Breast epithelium (tissue), 4 donors: ENCODE data around the gene MKI67. TPM values are rescaled to one million over a fixed set of nuclear protein-coding genes. Genes with fewer than 3 reads are reported as not detected.

Source experiments
- DNase-seq, 2 donors: peaks; one replicate each; pipeline ENCODE4 v3.0.0-alpha.2; 2019; ENCODE audit warnings: low spot score in 2 of 2
- H3K27ac ChIP-seq, 2 donors: fragments of 200-600 bp; sonication (generic) in 1 of 2; one replicate each; pipeline ENCODE4 v1.5.1; 2016 to 2019; ENCODE audit warnings: mild to moderate bottlenecking in 1 of 2
- H3K27me3 ChIP-seq, 2 donors: fragments of 200-600 bp; sonication (generic) in 1 of 2; one replicate each; pipeline versions ENCODE4 v1.5.1 to v1.6.0; 2017 to 2019; ENCODE audit warnings: control low read depth in 1 of 2, mild to moderate bottlenecking in 1 of 2
- H3K36me3 ChIP-seq: fragments of 200-600 bp; one replicate; pipeline ENCODE4 v1.5.1; 2019
- H3K4me1 ChIP-seq, 2 donors: fragments of 200-600 bp; sonication (generic); one replicate each; pipeline ENCODE4 v1.5.1; 2016 to 2019; ENCODE audit warnings: control low read depth in 1 of 2
- H3K4me3 ChIP-seq, 3 donors: fragments of 200-600 bp; sonication (generic); 1 replicate in 2 of 3; 2 replicates in 1 of 3; pipeline ENCODE4 v1.5.1; 2016 to 2019; ENCODE audit warnings: mild to moderate bottlenecking in 3 of 3, moderate library complexity in 2 of 3
- H3K9me3 ChIP-seq, 2 donors: fragments of 200-600 bp; sonication (generic) in 1 of 2; one replicate each; pipeline ENCODE4 v1.5.1; 2016 to 2019; ENCODE audit warnings: control low read depth in 1 of 2
- CTCF ChIP-seq, 3 donors: fragments of 450-650 bp; IDR thresholded peaks; one replicate each; pipeline ENCODE4 v1.5.1; 2016 to 2017; ENCODE audit warnings: antibody characterized with exemption in 3 of 3, mild to moderate bottlenecking in 3 of 3, moderate library complexity in 3 of 3
- POLR2A ChIP-seq: fragments of 450-650 bp; IDR thresholded peaks from one replicate; pipeline ENCODE4 v1.6.1; 2016; ENCODE audit warnings: antibody characterized with exemption, mild to moderate bottlenecking, moderate library complexity
- POLR2AphosphoS5 ChIP-seq, 3 donors: sonication (generic); formaldehyde crosslinking; IDR thresholded peaks; one replicate each; pipeline ENCODE4 v1.6.1; 2017; ENCODE audit warnings: antibody characterized with exemption in 3 of 3
- intact Hi-C: fragments of 100-400 bp; cut with DNase I; formaldehyde crosslinking; loops from one replicate; pipeline ENCODE4 v1.15.1; 2023; ENCODE audit warnings: low total_unique reads
- total RNA-seq, 3 donors: library from RNA; depleted of rRNA; stranded (reverse); fragments of >200 nt; gene quantifications; one replicate each; pipeline ENCODE4 v1.1.0, GENCODE V29; 2016

Gene MKI67
- total RNA-seq, 3 donors from 2014 or later, result 0.29 to 6.4 (median 0.33) TPM

- intact Hi-C loops, result no loop called here
- Histone ChIP-seq H3K4me1 (peaks cover 0 to 8% of the 10 kb centered on the region in 2 donors), H3K4me3 (no peak overlapping the region), H3K27ac (peak overlapping the region; percentile 57 to 71), H3K27me3 (no peaks in the 10 kb centered on the region), H3K9me3 (no peaks in the 10 kb centered on the region), H3K36me3 (no peaks in the 10 kb centered on the region)
- no peak for DNase-seq
- no peak for TF ChIP-seq POLR2AphosphoS5 (IDR thresholded peaks at IDR 0.05)
- TF ChIP-seq POLR2A, result no peak
- no peak for TF ChIP-seq CTCF (IDR thresholded peaks at IDR 0.05)
These were observed 69.7 kb downstream of the MKI67 start for GRCh38 chr10:128056303-128057050.

- TF ChIP-seq CTCF (IDR thresholded peaks at IDR 0.05), result no peak
- TF ChIP-seq POLR2AphosphoS5 (IDR thresholded peaks at IDR 0.05), result no peak
- no peak for TF ChIP-seq POLR2A
- Histone ChIP-seq H3K4me1 (peaks cover 8% of the 10 kb centered on the region in 2 donors), H3K9me3 (no peaks in the 10 kb centered on the region), H3K36me3 (no peaks in the 10 kb centered on the region), H3K27ac (peak overlapping the region in 1 of 2 donors; percentile 48), H3K27me3 (no peaks in the 10 kb centered on the region), H3K4me3 (no peak overlapping the region)
- intact Hi-C loops, result no loop called here
- DNase-seq, result no peak
These were observed 71.0 kb downstream of the MKI67 start for GRCh38 chr10:128055061-128055868.

- Histone ChIP-seq H3K27ac (peak overlapping the region in 1 of 2 donors; percentile 48), H3K4me1 (peaks cover 8% of the 10 kb centered on the region in 2 donors), H3K4me3 (no peak overlapping the region), H3K27me3 (no peaks in the 10 kb centered on the region), H3K36me3 (no peaks in the 10 kb centered on the region), H3K9me3 (no peaks in the 10 kb centered on the region)
- DNase-seq, result no peak
- TF ChIP-seq POLR2AphosphoS5 (IDR thresholded peaks at IDR 0.05) (no peak), POLR2A (no peak), CTCF (IDR thresholded peaks at IDR 0.05) (no peak)
- intact Hi-C loops, result no loop called here
These were observed 71.9 kb downstream of the MKI67 start for GRCh38 chr10:128054163-128054970.

GRCh38 chr10:128053356-128053755 lies 72.9 kb downstream of the MKI67 start:
- TF ChIP-seq CTCF (IDR thresholded peaks at IDR 0.05) (no peak), POLR2A (no peak), POLR2AphosphoS5 (IDR thresholded peaks at IDR 0.05) (no peak)
- H3K4me1 ChIP-seq, result peaks cover 8% of the 10 kb centered on the region in 2 donors
- H3K27ac ChIP-seq, result no peak overlapping the region
- H3K9me3 ChIP-seq, result no peaks in the 10 kb centered on the region
- no peaks in the 10 kb centered on the region for H3K27me3 ChIP-seq
- H3K36me3 ChIP-seq, result no peaks in the 10 kb centered on the region
- intact Hi-C loops, result no loop called here
- DNase-seq, result no peak
- H3K4me3 ChIP-seq, result no peak overlapping the region
